A549 (cell line): ENCODE data around the gene GUF1. TPM values are rescaled to one million over a fixed set of nuclear protein-coding genes. Genes with fewer than 3 reads are reported as not detected.
A peak's percentile ranks its signal among the peaks of the same experiment; 100 is the strongest.

Experiments
- ATAC-seq, 2 experiments: fragments of 200-7000 bp in 1 of 2; fragments of >200 bp in 1 of 2; cut with Nextera tagmentation in 1 of 2; cut with Tn5 transposase in 1 of 2; 3 replicates each; pipeline versions ENCODE4 v1.8.0 to v1.9.1; 2018 to 2020; ENCODE audit warnings: mild to moderate bottlenecking in 1 of 2, moderate library complexity in 1 of 2
- CTCF ChIA-PET: fragments of 300-600 bp; sonication (Branson Sonifier 250); formaldehyde crosslinking; extraction: SDS; loops from one replicate; lab custom pipeline; 2021; ENCODE audit warnings: antibody characterized with exemption, inconsistent platforms; lab: Yijun Ruan, JAX
- POLR2A ChIA-PET: fragments of 350-600 bp; formaldehyde crosslinking; extraction: SDS; loops from one replicate; lab custom pipeline; 2021; ENCODE audit warnings: antibody characterized with exemption, inconsistent platforms; lab: Yijun Ruan, JAX
- DNase-seq, 2 experiments: peaks; one replicate each; pipeline versions ENCODE4 v3.0.0 to v3.0.0-alpha.2; 2011 to 2016; ENCODE audit warnings: low read depth in 1 of 2, low spot score in 1 of 2
- FAIRE-seq: peaks from 2 replicates; lab custom pipeline; 2011; peaks lifted over from hg19 to GRCh38; lab: Jason Lieb, UNC
- H3K27ac ChIP-seq, 2 experiments: fragments of >200 bp; sonication (Bioruptor Twin); formaldehyde crosslinking; 3 replicates each; pipeline ENCODE4 v1.5.1; 2016 to 2017
- H3K4me1 ChIP-seq: fragments of >200 bp; sonication (Bioruptor Twin); formaldehyde crosslinking; 3 replicates; pipeline ENCODE4 v1.6.1; 2016
- H3K4me2 ChIP-seq: fragments of >200 bp; sonication (Bioruptor Twin); formaldehyde crosslinking; 3 replicates; pipeline ENCODE4 v1.6.1; 2016
- H3K4me3 ChIP-seq: fragments of >200 bp; sonication (Bioruptor Twin); formaldehyde crosslinking; 3 replicates; pipeline ENCODE4 v1.5.1; 2016
- H3K9me3 ChIP-seq: fragments of >200 bp; sonication (Bioruptor Twin); formaldehyde crosslinking; 3 replicates; pipeline ENCODE4 v1.6.1; 2016
- BCL3 ChIP-seq: fragments of >200 bp; sonication (Bioruptor Twin); formaldehyde crosslinking; IDR thresholded peaks from 3 replicates; pipeline ENCODE4 v1.6.1; 2016
- CBX2 ChIP-seq: fragments of 200-600 bp; sonication (generic); IDR thresholded peaks from 2 replicates; pipeline ENCODE4 v1.6.1; 2016; ENCODE audit warnings: low read depth, mild to moderate bottlenecking, borderline replicate concordance
- CEBPB ChIP-seq, 2 experiments: fragments of >200 bp in 1 of 2; sonication (Bioruptor Twin) in 1 of 2; formaldehyde crosslinking in 1 of 2; IDR thresholded peaks; 2 replicates each; pipeline ENCODE4 v1.6.1; 2012 to 2016
- CHD4 ChIP-seq: fragments of 200-600 bp; sonication (generic); IDR thresholded peaks from 2 replicates; pipeline ENCODE4 v1.6.1; 2016; ENCODE audit warnings: antibody characterized with exemption, mild to moderate bottlenecking, borderline replicate concordance
- CTCF ChIP-seq: fragments of >200 bp; sonication (Bioruptor Twin); formaldehyde crosslinking; IDR thresholded peaks from 3 replicates; pipeline ENCODE4 v1.5.1; 2016
- ELK1 ChIP-seq: fragments of 150-350 bp; IDR thresholded peaks from 2 replicates; pipeline ENCODE4 v1.6.1; 2014; ENCODE audit warnings: low read depth, mild to moderate bottlenecking, low read length
- ESRRA ChIP-seq: fragments of 150-350 bp; IDR thresholded peaks from 2 replicates; pipeline ENCODE4 v1.6.1; 2014; ENCODE audit warnings: mild to moderate bottlenecking, low read length, borderline replicate concordance
- FOSB ChIP-seq: fragments of 250-450 bp; sonication (Bioruptor Pico); IDR thresholded peaks from 2 replicates; pipeline ENCODE4 v1.5.0; 2020; ENCODE audit warnings: mild to moderate bottlenecking, moderate library complexity
- FOXS1 ChIP-seq: fragments of 250-450 bp; sonication (Bioruptor Pico); IDR thresholded peaks from 2 replicates; pipeline ENCODE4 v1.5.0; 2020; ENCODE audit warnings: mild to moderate bottlenecking, moderate library complexity
- GATA3 ChIP-seq: IDR thresholded peaks from 2 replicates; pipeline ENCODE4 v1.6.1; 2012; ENCODE audit warnings: borderline replicate concordance
- HDAC2 ChIP-seq: fragments of 200-600 bp; sonication (generic); IDR thresholded peaks from 2 replicates; pipeline ENCODE4 v1.6.1; 2016
- HEYL ChIP-seq: fragments of 250-450 bp; sonication (Bioruptor Pico); IDR thresholded peaks from 2 replicates; pipeline ENCODE4 v1.8.0; 2021; ENCODE audit warnings: mild to moderate bottlenecking, moderate library complexity
- HOXA7 ChIP-seq: fragments of 250-450 bp; sonication (Bioruptor Pico); IDR thresholded peaks from 2 replicates; pipeline ENCODE4 v1.5.0; 2020; ENCODE audit warnings: mild to moderate bottlenecking, moderate library complexity
- JUNB ChIP-seq: fragments of >200 bp; sonication (Bioruptor Twin); formaldehyde crosslinking; IDR thresholded peaks from 2 replicates; pipeline ENCODE4 v1.6.1; 2016
- KDM5A ChIP-seq: fragments of 200-600 bp; sonication (generic); IDR thresholded peaks from 2 replicates; pipeline ENCODE4 v1.6.1; 2016; ENCODE audit warnings: antibody characterized with exemption, mild to moderate bottlenecking
- MAZ ChIP-seq: fragments of 150-350 bp; IDR thresholded peaks from 2 replicates; pipeline ENCODE4 v1.6.1; 2014; ENCODE audit warnings: antibody characterized with exemption, low read depth, low read length, borderline replicate concordance
- NPAS2 ChIP-seq: fragments of 250-450 bp; sonication (Bioruptor Pico); IDR thresholded peaks from 2 replicates; pipeline ENCODE4 v1.8.0; 2022; ENCODE audit warnings: mild to moderate bottlenecking, moderate library complexity, borderline replicate concordance
- PBX3 ChIP-seq: IDR thresholded peaks from 2 replicates; pipeline ENCODE4 v1.6.1; 2012
- POLR2AphosphoS2 ChIP-seq: conservative IDR thresholded peaks from 2 replicates; pipeline ENCODE4 v1.6.1; 2012; ENCODE audit warnings: low read length, improper control_type of control experiment, inconsistent platforms
- RAD21 ChIP-seq, 2 experiments: fragments of >200 bp in 1 of 2; sonication (Bioruptor Twin) in 1 of 2; formaldehyde crosslinking in 1 of 2; IDR thresholded peaks in 1 of 2; conservative IDR thresholded peaks in 1 of 2; 2 replicates in 1 of 2; 3 replicates in 1 of 2; pipeline ENCODE4 v1.6.1; 2012 to 2018; ENCODE audit warnings: inconsistent platforms in 1 of 2
- RNF2 ChIP-seq: fragments of 200-600 bp; sonication (generic); IDR thresholded peaks from 2 replicates; pipeline ENCODE4 v1.6.1; 2016; ENCODE audit warnings: low read depth, mild to moderate bottlenecking, antibody characterized with exemption, moderate library complexity, borderline replicate concordance
- SMC3 ChIP-seq: fragments of >200 bp; sonication (Bioruptor Twin); formaldehyde crosslinking; IDR thresholded peaks from 3 replicates; pipeline ENCODE4 v1.6.1; 2018; ENCODE audit warnings: inconsistent platforms
- SREBF2 ChIP-seq: fragments of 450-650 bp; IDR thresholded peaks from 2 replicates; pipeline ENCODE4 v1.6.1; 2014; ENCODE audit warnings: mild to moderate bottlenecking, moderate library complexity
- TFCP2L1 ChIP-seq: fragments of 250-450 bp; sonication (Bioruptor Pico); IDR thresholded peaks from 2 replicates; pipeline ENCODE4 v1.5.0; 2021; ENCODE audit warnings: mild to moderate bottlenecking
- TP53 ChIP-seq: fragments of 250-450 bp; sonication (Bioruptor Pico); IDR thresholded peaks from 2 replicates; pipeline ENCODE4 v1.5.0; 2021; ENCODE audit warnings: mild to moderate bottlenecking, moderate library complexity
- ZC3H11A ChIP-seq: fragments of 450-650 bp; IDR thresholded peaks from 2 replicates; pipeline ENCODE4 v1.6.1; 2014; ENCODE audit warnings: antibody characterized with exemption, mild to moderate bottlenecking
- ZSCAN20 ChIP-seq: fragments of 250-450 bp; sonication (Bioruptor Pico); IDR thresholded peaks from 2 replicates; pipeline ENCODE4 v1.8.0; 2022; ENCODE audit warnings: mild to moderate bottlenecking, moderate library complexity
- WGBS: methylation state at CpG from one replicate; pipeline ENCODE4 v1.1.6; 2017; ENCODE audit errors: missing lambda C conversion rate; 5-methylcytosine and 5-hydroxymethylcytosine counted together
- polyA plus RNA-seq, 4 experiments: library from polyadenylated mRNA; depleted of rRNA in 3 of 4; stranded (reverse); fragments of >200 nt; fragmentation: RNase III in 1 of 4; extraction: RNeasy Plus Mini Kit Qiagen cat#74134 plus additional on column Dnase treatment in 1 of 4; gene quantifications; 2 replicates in 3 of 4; 3 replicates in 1 of 4; pipeline ENCODE4 v1.2.3, GENCODE V29; 2011 to 2017
- TF ChIP-seq, protein P1 (sequence below): IDR thresholded peaks from 2 replicates; pipeline ENCODE4 v1.6.1; 2012; ENCODE audit warnings: low read depth, borderline replicate concordance

Gene GUF1
- polyA plus RNA-seq, 2 of the 4 experiments (the other 2 are of a cell fraction) = 9.9 to 23.5 TPM

- Histone ChIP-seq H3K4me1 (no peaks in the 10 kb centered on the region), H3K4me3 (no peak overlapping the region), H3K9me3 (no peaks in the 10 kb centered on the region), H3K4me2 (no peak overlapping the region), H3K27ac (no peak overlapping the region)
- ChIA-PET CTCF (interaction anchor here (0.8 kb wide), 1 partner anchor 10 kb away, joined by 3 read pairs; no protein-coding TSS in a partner anchor), POLR2A (no interaction called here)
- DNase-seq (no peak), ATAC-seq (no peak), FAIRE-seq (no peak)
- 27% methylated on average over 4 of the region's 4 CpGs for WGBS
- TF ChIP-seq CBX2 (no peak), RAD21 (conservative IDR thresholded peaks at IDR 0.05 in 1 of 2, IDR thresholded peaks at IDR 0.05 in 1 of 2) (peak in 1 of 2 experiments; percentile 18; a peak in 1 of 5 replicates), SMC3 (0 out of 3 replicates have a peak, but pooled peaks have one; percentile 6), CTCF (peak; percentile 14; the same call in 1 of the 3 replicates)
Observed at GRCh38 chr4:44632089-44632488, 46.1 kb upstream of the GUF1 start.

GRCh38 chr4:44632733-44633132, 45.5 kb upstream of the GUF1 start:
- H3K4me2 ChIP-seq = no peak overlapping the region
- 23% methylated on average over 8 of the region's 8 CpGs for WGBS
- no peak for ATAC-seq
- H3K4me1 ChIP-seq = no peaks in the 10 kb centered on the region
- ChIA-PET POLR2A (no interaction called here), CTCF (interaction anchor here (0.8 to 1.0 kb wide), 2 partner anchors 10 to 1637 kb away, joined by 3 read pairs; no protein-coding TSS in a partner anchor)
- FAIRE-seq = no peak
- H3K27ac ChIP-seq = no peak overlapping the region
- DNase-seq = no peak
- no peaks in the 10 kb centered on the region for H3K9me3 ChIP-seq
- TF ChIP-seq POLR2AphosphoS2 = no peak
- no peak for TF ChIP-seq ELK1
- no peak for TF ChIP-seq CHD4
- TF ChIP-seq TP53 (CRISPR knock-in tag) = no peak
- no peak for TF ChIP-seq KDM5A
- TF ChIP-seq TFCP2L1 (CRISPR knock-in tag) = no peak
- TF ChIP-seq MAZ = no peak
- TF ChIP-seq ESRRA = no peak
- TF ChIP-seq JUNB = no peak
- no peak for TF ChIP-seq RNF2
- TF ChIP-seq, protein P1, sequence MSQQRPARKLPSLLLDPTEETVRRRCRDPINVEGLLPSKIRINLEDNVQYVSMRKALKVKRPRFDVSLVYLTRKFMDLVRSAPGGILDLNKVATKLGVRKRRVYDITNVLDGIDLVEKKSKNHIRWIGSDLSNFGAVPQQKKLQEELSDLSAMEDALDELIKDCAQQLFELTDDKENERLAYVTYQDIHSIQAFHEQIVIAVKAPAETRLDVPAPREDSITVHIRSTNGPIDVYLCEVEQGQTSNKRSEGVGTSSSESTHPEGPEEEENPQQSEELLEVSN = no peak
- TF ChIP-seq HDAC2 = no peak
- H3K4me3 ChIP-seq = no peak overlapping the region

DNA sequence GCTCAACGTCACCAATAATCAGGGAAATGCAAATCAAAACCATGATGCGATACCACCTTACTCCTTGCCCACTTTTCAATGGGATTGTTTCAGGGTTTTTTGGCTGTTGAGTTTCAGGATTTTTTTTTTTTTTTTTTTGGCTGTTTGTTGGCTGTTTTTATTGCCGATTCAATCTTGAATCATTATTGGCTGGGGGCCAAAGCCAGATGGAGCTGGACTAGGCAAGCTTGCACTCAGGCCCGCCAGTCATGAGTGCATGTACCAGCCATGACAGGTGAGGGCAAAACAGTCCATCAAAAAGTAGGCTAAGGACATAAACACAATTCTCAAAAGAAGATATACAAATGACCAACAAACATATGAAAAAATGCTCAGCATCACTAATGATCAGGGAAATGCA, 40.1 kb upstream of the GUF1 start:
- FAIRE-seq (no peak), ATAC-seq (no peak), DNase-seq (no peak)
- Histone ChIP-seq H3K4me3 (no peak overlapping the region), H3K27ac (no peak overlapping the region), H3K4me1 (no peaks in the 10 kb centered on the region), H3K4me2 (no peak overlapping the region), H3K9me3 (no peaks in the 10 kb centered on the region)
- ChIA-PET CTCF (no interaction called here), POLR2A (no interaction called here)
- TF ChIP-seq TP53 (CRISPR knock-in tag) = no peak
- no peak for TF ChIP-seq FOSB
- TF ChIP-seq ZC3H11A = no peak
- no peak for TF ChIP-seq NPAS2 (CRISPR knock-in tag)
- no peak for TF ChIP-seq PBX3
- TF ChIP-seq BCL3 = no peak
- no peak for TF ChIP-seq CBX2
- no peak for TF ChIP-seq HEYL
- no peak for TF ChIP-seq MAZ
- no peak for TF ChIP-seq FOXS1 (CRISPR knock-in tag)
- TF ChIP-seq CEBPB (IDR thresholded peaks at IDR 0.05) = no peak
- no peak for TF ChIP-seq GATA3
- no peak for TF ChIP-seq SREBF2
- TF ChIP-seq HOXA7 = no peak
- no peak for TF ChIP-seq ZSCAN20 (CRISPR knock-in tag)
- 32% methylated on average over 4 of the region's 4 CpGs for WGBS
